HFFc6 (cell line): ENCODE measurements around the gene AUTS2. TPM values are rescaled to one million over a fixed set of nuclear protein-coding genes. Genes with fewer than 3 reads are reported as not detected.

Experiments used
- DNase-seq: peaks from one replicate; pipeline ENCODE4 v3.0.0-alpha.2; 2018
- H3K27ac Mint-ChIP-seq: 2 replicates; pipeline ENCODE4 v1.8.0; 2020; ENCODE audit warnings: mild to moderate bottlenecking, mixed read lengths
- H3K27me3 Mint-ChIP-seq: 2 replicates; pipeline ENCODE4 v1.8.0; 2021; ENCODE audit warnings: mild to moderate bottlenecking, moderate library complexity, mixed read lengths; ENCODE audit not compliant: insufficient read depth
- H3K36me3 Mint-ChIP-seq: 2 replicates; pipeline ENCODE4 v1.8.0; 2021; ENCODE audit warnings: low read depth, mixed read lengths
- H3K4me1 Mint-ChIP-seq: 2 replicates; pipeline ENCODE4 v1.8.0; 2020; ENCODE audit warnings: low read depth, mixed read lengths
- H3K4me3 Mint-ChIP-seq: 2 replicates; pipeline ENCODE4 v1.8.0; 2020; ENCODE audit warnings: mild to moderate bottlenecking, moderate library complexity, mixed read lengths
- H3K9me3 Mint-ChIP-seq: 2 replicates; pipeline ENCODE4 v1.8.0; 2020; ENCODE audit warnings: mild to moderate bottlenecking, mixed read lengths
- CTCF ChIP-seq: fragments of 200-600 bp; sonication (generic); IDR thresholded peaks from 2 replicates; pipeline ENCODE4 v1.5.0; 2021; ENCODE audit warnings: antibody characterized with exemption, mild to moderate bottlenecking
- total RNA-seq, 6 experiments: library from RNA; stranded (reverse); fragmentation: NEBNext Ultra II Directional; extraction: Animal tissue kit (Norgen Biotek cat#: 25700); gene quantifications; 2 replicates in 1 of 6; 3 replicates in 5 of 6; pipeline ENCODE4 v1.2.3, GENCODE V29; 2021

The AUTS2 gene
- total RNA-seq, 6 experiments from 2014 or later = 0.02 to 0.19 (median 0.16) TPM; not detected in 2

GRCh38 chr7:70472601-70473237 is 874.4 kb downstream of the AUTS2 start:
- Mint-ChIP-seq H3K9me3 (peaks cover 67% of the 10 kb centered on the region), H3K4me1 (no peaks in the 10 kb centered on the region), H3K27ac (no peak overlapping the region), H3K36me3 (no peaks in the 10 kb centered on the region), H3K27me3 (no peaks in the 10 kb centered on the region), H3K4me3 (no peak overlapping the region)
- no peak for DNase-seq
- TF ChIP-seq CTCF = no peak

- no peak overlapping the region for H3K27ac Mint-ChIP-seq
- no peaks in the 10 kb centered on the region; the same call in 1 of the 2 replicates for H3K36me3 Mint-ChIP-seq
- no peak for DNase-seq
- H3K4me1 Mint-ChIP-seq = no peaks in the 10 kb centered on the region
- H3K9me3 Mint-ChIP-seq = peaks cover 68% of the 10 kb centered on the region
- no peak for TF ChIP-seq CTCF
- no peak overlapping the region for H3K4me3 Mint-ChIP-seq
- H3K27me3 Mint-ChIP-seq = no peaks in the 10 kb centered on the region; the same call in 1 of the 2 replicates
Measured at GRCh38 chr7:70474639-70475234, 876.5 kb downstream of the AUTS2 start.

GRCh38 chr7:70477036-70478010 is 879.0 kb downstream of the AUTS2 start:
- Mint-ChIP-seq H3K4me1 (no peaks in the 10 kb centered on the region), H3K27ac (no peak overlapping the region), H3K36me3 (no peaks in the 10 kb centered on the region; the same call in 1 of the 2 replicates), H3K9me3 (peaks cover 66% of the 10 kb centered on the region), H3K27me3 (no peaks in the 10 kb centered on the region; the same call in 1 of the 2 replicates), H3K4me3 (no peak overlapping the region)
- no peak for DNase-seq
- TF ChIP-seq CTCF = no peak

GRCh38 chr7:70479153-70480021 is 881.1 kb downstream of the AUTS2 start:
- no peak for TF ChIP-seq CTCF
- peaks cover 59% of the 10 kb centered on the region for H3K9me3 Mint-ChIP-seq
- DNase-seq = no peak
- H3K4me3 Mint-ChIP-seq = no peak overlapping the region
- no peak overlapping the region for H3K27ac Mint-ChIP-seq
- H3K4me1 Mint-ChIP-seq = no peaks in the 10 kb centered on the region
- H3K36me3 Mint-ChIP-seq = no peaks in the 10 kb centered on the region; the same call in 1 of the 2 replicates
- H3K27me3 Mint-ChIP-seq = no peaks in the 10 kb centered on the region; the same call in 1 of the 2 replicates
